A549 (cell line): ENCODE measurements around the gene HOXB4. TPM values are rescaled to one million over a fixed set of nuclear protein-coding genes. Genes with fewer than 3 reads are reported as not detected.

ENCODE experiments used
- ATAC-seq, 2 experiments: fragments of 200-7000 bp in 1 of 2; fragments of >200 bp in 1 of 2; cut with Nextera tagmentation in 1 of 2; cut with Tn5 transposase in 1 of 2; 3 replicates each; pipeline versions ENCODE4 v1.8.0 to v1.9.1; 2018 to 2020; ENCODE audit warnings: mild to moderate bottlenecking in 1 of 2, moderate library complexity in 1 of 2
- CTCF ChIA-PET: fragments of 300-600 bp; sonication (Branson Sonifier 250); formaldehyde crosslinking; extraction: SDS; loops from one replicate; lab custom pipeline; 2021; ENCODE audit warnings: antibody characterized with exemption, inconsistent platforms; lab: Yijun Ruan, JAX
- POLR2A ChIA-PET: fragments of 350-600 bp; formaldehyde crosslinking; extraction: SDS; loops from one replicate; lab custom pipeline; 2021; ENCODE audit warnings: antibody characterized with exemption, inconsistent platforms; lab: Yijun Ruan, JAX
- DNase-seq, 2 experiments: peaks; one replicate each; pipeline versions ENCODE4 v3.0.0 to v3.0.0-alpha.2; 2011 to 2016; ENCODE audit warnings: low read depth in 1 of 2, low spot score in 1 of 2
- FAIRE-seq: peaks from 2 replicates; lab custom pipeline; 2011; peaks lifted over from hg19 to GRCh38; lab: Jason Lieb, UNC
- H3K27ac ChIP-seq, 2 experiments: fragments of >200 bp; sonication (Bioruptor Twin); formaldehyde crosslinking; 3 replicates each; pipeline ENCODE4 v1.5.1; 2016 to 2017
- H3K4me1 ChIP-seq: fragments of >200 bp; sonication (Bioruptor Twin); formaldehyde crosslinking; 3 replicates; pipeline ENCODE4 v1.6.1; 2016
- H3K4me2 ChIP-seq: fragments of >200 bp; sonication (Bioruptor Twin); formaldehyde crosslinking; 3 replicates; pipeline ENCODE4 v1.6.1; 2016
- H3K4me3 ChIP-seq: fragments of >200 bp; sonication (Bioruptor Twin); formaldehyde crosslinking; 3 replicates; pipeline ENCODE4 v1.5.1; 2016
- H3K9me3 ChIP-seq: fragments of >200 bp; sonication (Bioruptor Twin); formaldehyde crosslinking; 3 replicates; pipeline ENCODE4 v1.6.1; 2016
- ATOH8 ChIP-seq: fragments of 250-450 bp; sonication (Bioruptor Pico); IDR thresholded peaks from 2 replicates; pipeline ENCODE4 v1.5.0; 2020; ENCODE audit warnings: low read depth, mild to moderate bottlenecking, moderate library complexity
- CHD2 ChIP-seq: fragments of 150-350 bp; IDR thresholded peaks from 2 replicates; pipeline ENCODE4 v1.6.1; 2014; ENCODE audit warnings: low read length; ENCODE audit not compliant: partially characterized antibody
- EHF ChIP-seq: fragments of 250-450 bp; sonication (Bioruptor Pico); IDR thresholded peaks from 2 replicates; pipeline ENCODE4 v1.5.0; 2020; ENCODE audit warnings: mild to moderate bottlenecking
- ELK1 ChIP-seq: fragments of 150-350 bp; IDR thresholded peaks from 2 replicates; pipeline ENCODE4 v1.6.1; 2014; ENCODE audit warnings: low read depth, mild to moderate bottlenecking, low read length
- ESRRA ChIP-seq: fragments of 150-350 bp; IDR thresholded peaks from 2 replicates; pipeline ENCODE4 v1.6.1; 2014; ENCODE audit warnings: mild to moderate bottlenecking, low read length, borderline replicate concordance
- FOXS1 ChIP-seq: fragments of 250-450 bp; sonication (Bioruptor Pico); IDR thresholded peaks from 2 replicates; pipeline ENCODE4 v1.5.0; 2020; ENCODE audit warnings: mild to moderate bottlenecking, moderate library complexity
- GATA3 ChIP-seq: IDR thresholded peaks from 2 replicates; pipeline ENCODE4 v1.6.1; 2012; ENCODE audit warnings: borderline replicate concordance
- HDAC2 ChIP-seq: fragments of 200-600 bp; sonication (generic); IDR thresholded peaks from 2 replicates; pipeline ENCODE4 v1.6.1; 2016
- HES2 ChIP-seq: fragments of >200 bp; sonication (Bioruptor Twin); formaldehyde crosslinking; IDR thresholded peaks from 2 replicates; pipeline ENCODE4 v1.6.1; 2016
- JUNB ChIP-seq: fragments of >200 bp; sonication (Bioruptor Twin); formaldehyde crosslinking; IDR thresholded peaks from 2 replicates; pipeline ENCODE4 v1.6.1; 2016
- MYC ChIP-seq: IDR thresholded peaks from 2 replicates; pipeline ENCODE4 v1.6.1; 2012; ENCODE audit warnings: mild to moderate bottlenecking, inconsistent platforms, low read length, improper control_type of control experiment, borderline replicate concordance
- RAD21 ChIP-seq, 2 experiments: fragments of >200 bp in 1 of 2; sonication (Bioruptor Twin) in 1 of 2; formaldehyde crosslinking in 1 of 2; IDR thresholded peaks in 1 of 2; conservative IDR thresholded peaks in 1 of 2; 2 replicates in 1 of 2; 3 replicates in 1 of 2; pipeline ENCODE4 v1.6.1; 2012 to 2018; ENCODE audit warnings: inconsistent platforms in 1 of 2
- RCOR1 ChIP-seq: fragments of 150-350 bp; IDR thresholded peaks from 2 replicates; pipeline ENCODE4 v1.6.1; 2014; ENCODE audit warnings: antibody characterized with exemption, low read length, low read depth
- REST ChIP-seq: fragments of 200-600 bp; sonication (generic); IDR thresholded peaks from 2 replicates; pipeline ENCODE4 v1.6.1; 2016; ENCODE audit warnings: antibody characterized with exemption, mild to moderate bottlenecking, moderate library complexity
- RFX5 ChIP-seq: fragments of 450-650 bp; IDR thresholded peaks from 2 replicates; pipeline ENCODE4 v1.7.1; 2014; ENCODE audit warnings: antibody characterized with exemption, mild to moderate bottlenecking, moderate library complexity
- TFCP2L1 ChIP-seq: fragments of 250-450 bp; sonication (Bioruptor Pico); IDR thresholded peaks from 2 replicates; pipeline ENCODE4 v1.5.0; 2021; ENCODE audit warnings: mild to moderate bottlenecking
- ZSCAN20 ChIP-seq: fragments of 250-450 bp; sonication (Bioruptor Pico); IDR thresholded peaks from 2 replicates; pipeline ENCODE4 v1.8.0; 2022; ENCODE audit warnings: mild to moderate bottlenecking, moderate library complexity
- WGBS: methylation state at CpG from one replicate; pipeline ENCODE4 v1.1.6; 2017; ENCODE audit errors: missing lambda C conversion rate; 5-methylcytosine and 5-hydroxymethylcytosine counted together
- polyA plus RNA-seq, 4 experiments: library from polyadenylated mRNA; depleted of rRNA in 3 of 4; stranded (reverse); fragments of >200 nt; fragmentation: RNase III in 1 of 4; extraction: RNeasy Plus Mini Kit Qiagen cat#74134 plus additional on column Dnase treatment in 1 of 4; gene quantifications; 2 replicates in 3 of 4; 3 replicates in 1 of 4; pipeline ENCODE4 v1.2.3, GENCODE V29; 2011 to 2017

Gene HOXB4
- polyA plus RNA-seq, 2 of the 4 experiments (the other 2 are of a cell fraction), result 0.30 to 0.74 TPM

GRCh38 chr17:48545539-48545938, 32.6 kb downstream of the HOXB4 start (continued):
- TF ChIP-seq ELK1 (no peak), JUNB (no peak), RAD21 (conservative IDR thresholded peaks at IDR 0.05 in 1 of 2, IDR thresholded peaks at IDR 0.05 in 1 of 2) (no peak), FOXS1 (no peak), RFX5 (no peak)

GRCh38 chr17:48545022-48545375, 33.2 kb downstream of the HOXB4 start, which contains the start of gene HOXB2:
TSS of gene HOXB2 (minus strand) at chr17:48545109. CDS start at chr17:48544911, 198 bp downstream.
- Histone ChIP-seq H3K27ac (peak within 1 kb of the TSS; percentile 70 to 89), H3K4me3 (peak within 1 kb of the TSS; percentile 44; the same call in 2 of the 3 replicates), H3K9me3 (no peaks in the 10 kb centered on the region), H3K4me1 (peaks cover 15% of the 10 kb centered on the region; the same call in 2 of the 3 replicates), H3K4me2 (peak within 1 kb of the TSS; percentile 76)
- CTCF ChIA-PET, result no interaction called here
- FAIRE-seq (no peak), DNase-seq (no peak), ATAC-seq (no peak)
- POLR2A ChIA-PET, result no interaction called here
- WGBS, result 88% methylated on average over 12 of the region's 12 CpGs
- TF ChIP-seq ATOH8 (CRISPR knock-in tag) (no peak), ZSCAN20 (CRISPR knock-in tag) (no peak), ESRRA (no peak), HDAC2 (no peak), MYC (no peak), CHD2 (no peak), REST (no peak), EHF (CRISPR knock-in tag) (no peak), RFX5 (no peak), HES2 (no peak), GATA3 (no peak), TFCP2L1 (CRISPR knock-in tag) (no peak), RCOR1 (no peak), ELK1 (no peak)
